HepG2 (cell line): ENCODE measurements around the gene CAPN9. TPM values are rescaled to one million over a fixed set of nuclear protein-coding genes. Genes with fewer than 3 reads are reported as not detected.

Source experiments
- ATAC-seq: fragments of 200-7000 bp; cut with Tn5 transposase; 3 replicates; pipeline ENCODE4 v1.9.1; 2020; ENCODE audit warnings: mild to moderate bottlenecking, moderate library complexity
- BruUV-seq: library from RNA; stranded (reverse); fragments of 400-500 nt; replicated peaks from 2 replicates; lab custom pipeline; 2021; lab: Mats Ljungman, UMichigan
- CTCF ChIA-PET: fragments of 300-600 bp; formaldehyde crosslinking; extraction: SDS; loops from one replicate; lab custom pipeline; 2021; ENCODE audit warnings: low total read pairs, inconsistent platforms, low intra/inter-chr PET ratio; lab: Yijun Ruan, JAX
- POLR2A ChIA-PET: fragments of 350-600 bp; sonication (Branson Sonifier 250); formaldehyde crosslinking; loops from one replicate; lab custom pipeline; 2020; ENCODE audit warnings: antibody characterized with exemption, inconsistent platforms; lab: Yijun Ruan, JAX
- DNase-seq: peaks from one replicate; pipeline ENCODE4 v3.0.0-alpha.2; 2015; ENCODE audit warnings: low spot score
- FAIRE-seq: peaks from 3 replicates; lab custom pipeline; 2011; peaks lifted over from hg19 to GRCh38; lab: Jason Lieb, UNC
- H2AFZ ChIP-seq: one replicate; pipeline ENCODE4 v1.6.1; 2011; ENCODE audit warnings: low read length, inconsistent platforms
- H3K27ac ChIP-seq: fragments of 300-600 bp; 3 replicates; pipeline ENCODE4 v1.8.0; 2011; ENCODE audit warnings: mixed run types, mild to moderate bottlenecking, mixed read lengths, low read length, inconsistent platforms; ENCODE audit not compliant: insufficient read depth; ENCODE audit errors: extremely low read length
- H3K27me3 ChIP-seq, 2 experiments: fragments of 200-600 bp in 1 of 2; 2 replicates in 1 of 2; 3 replicates in 1 of 2; pipeline versions ENCODE4 v1.6.0 to v1.8.0; 2011; ENCODE audit warnings: low read length in 2 of 2, mild to moderate bottlenecking in 2 of 2, moderate library complexity in 2 of 2, inconsistent platforms in 1 of 2; ENCODE audit not compliant: insufficient read depth in 2 of 2, control insufficient read depth in 1 of 2
- H3K36me3 ChIP-seq, 2 experiments: fragments of 200-600 bp in 1 of 2; replicated peaks in 1 of 2; 2 replicates in 1 of 2; 3 replicates in 1 of 2; pipeline versions ENCODE4 v1.5.1 to v1.8.0; 2011; ENCODE audit warnings: low read length in 2 of 2, inconsistent platforms in 1 of 2; ENCODE audit not compliant: insufficient read depth in 2 of 2, control insufficient read depth in 1 of 2
- H3K4me1 ChIP-seq: 2 replicates; pipeline ENCODE4 v1.5.1; 2012; ENCODE audit warnings: low read length, inconsistent platforms; ENCODE audit not compliant: insufficient read depth
- H3K4me2 ChIP-seq: 2 replicates; pipeline ENCODE4 v1.6.0; 2011; ENCODE audit warnings: low read depth, low read length, inconsistent platforms
- H3K4me3 ChIP-seq, 3 experiments: fragments of 200-600 bp in 1 of 3; sonication (generic), shearing (Covaris generic) in 1 of 3; replicated peaks in 1 of 3; 2 replicates each; pipeline ENCODE4 v1.5.1; 2011 to 2016; ENCODE audit warnings: low read length in 3 of 3, inconsistent platforms in 2 of 3, low read depth in 2 of 3, mild to moderate bottlenecking in 2 of 3, control low read depth in 1 of 3, mixed read lengths in 1 of 3; ENCODE audit not compliant: insufficient read depth in 1 of 3
- H3K79me2 ChIP-seq: one replicate; pipeline ENCODE4 v1.6.1; 2011; ENCODE audit warnings: low read length, inconsistent platforms; ENCODE audit not compliant: insufficient read depth
- H3K9ac ChIP-seq: 2 replicates; pipeline ENCODE4 v1.6.0; 2011; ENCODE audit warnings: mild to moderate bottlenecking, low read depth, low read length, inconsistent platforms; ENCODE audit not compliant: insufficient read depth
- H3K9me3 ChIP-seq: 2 replicates; pipeline ENCODE4 v1.5.1; 2012; ENCODE audit warnings: mild to moderate bottlenecking, low read length
- H4K20me1 ChIP-seq: 2 replicates; pipeline ENCODE4 v1.6.0; 2011; ENCODE audit warnings: inconsistent platforms, mild to moderate bottlenecking, low read length, moderate library complexity; ENCODE audit not compliant: insufficient read depth
- CBX5 ChIP-seq: sonication (generic); formaldehyde crosslinking; IDR thresholded peaks from 2 replicates; pipeline ENCODE4 v1.4.0; 2020; ENCODE audit warnings: missing genetic modification reagents, borderline replicate concordance
- GLI4 ChIP-seq: sonication (generic); formaldehyde crosslinking; IDR thresholded peaks from 2 replicates; pipeline ENCODE4 v1.5.1; 2020; ENCODE audit warnings: missing genetic modification reagents, mild to moderate bottlenecking, moderate library complexity, borderline replicate concordance
- HIC2 ChIP-seq: sonication (generic); formaldehyde crosslinking; IDR thresholded peaks from 2 replicates; pipeline ENCODE4 v1.9.0; 2022; ENCODE audit warnings: low read depth, missing genetic modification reagents
- HNF4A ChIP-seq: sonication (generic); formaldehyde crosslinking; IDR thresholded peaks from 2 replicates; pipeline ENCODE4 v1.4.0; 2020; ENCODE audit warnings: missing genetic modification reagents
- KAT7 ChIP-seq: IDR thresholded peaks from 2 replicates; pipeline ENCODE4 v1.6.1; 2018; ENCODE audit warnings: borderline replicate concordance, missing compliant biosample characterization
- MAFK ChIP-seq, 2 experiments: IDR thresholded peaks in 1 of 2; conservative IDR thresholded peaks in 1 of 2; 2 replicates each; pipeline ENCODE4 v1.6.1; 2011; ENCODE audit warnings: improper control_type of control experiment in 2 of 2, low read length in 2 of 2
- MED8 ChIP-seq: sonication (generic); formaldehyde crosslinking; IDR thresholded peaks from 2 replicates; pipeline ENCODE4 v1.8.1; 2023; ENCODE audit warnings: mild to moderate bottlenecking, missing genetic modification reagents; ENCODE audit not compliant: insufficient replicate concordance
- MEF2D ChIP-seq: sonication (generic); formaldehyde crosslinking; IDR thresholded peaks from 2 replicates; pipeline ENCODE4 v1.5.1; 2020; ENCODE audit warnings: mild to moderate bottlenecking, missing genetic modification reagents
- TBX2 ChIP-seq: sonication (generic); formaldehyde crosslinking; IDR thresholded peaks from 2 replicates; pipeline ENCODE4 v1.5.0; 2020; ENCODE audit warnings: missing genetic modification reagents, mild to moderate bottlenecking, borderline replicate concordance
- TCF7L2 ChIP-seq: IDR thresholded peaks from 2 replicates; pipeline ENCODE4 v1.6.1; 2011; ENCODE audit warnings: mild to moderate bottlenecking, low read depth, low read length, moderate library complexity
- TFAP4 ChIP-seq: sonication (generic); IDR thresholded peaks from 2 replicates; pipeline ENCODE4 v1.6.1; 2016; ENCODE audit warnings: low read depth, borderline replicate concordance
- THAP9 ChIP-seq: sonication (generic); formaldehyde crosslinking; IDR thresholded peaks from 2 replicates; pipeline ENCODE4; 2020; ENCODE audit warnings: missing genetic modification reagents, mild to moderate bottlenecking, borderline replicate concordance
- ZNF430 ChIP-seq: sonication (generic); formaldehyde crosslinking; IDR thresholded peaks from 2 replicates; pipeline ENCODE4 v1.9.0; 2021; ENCODE audit warnings: mild to moderate bottlenecking, missing genetic modification reagents
- ZNF547 ChIP-seq: sonication (generic); formaldehyde crosslinking; IDR thresholded peaks from 2 replicates; pipeline ENCODE4 v1.5.1; 2020; ENCODE audit warnings: mild to moderate bottlenecking, missing genetic modification reagents
- WGBS: methylation state at CpG from one replicate; pipeline ENCODE4 v1.1.6; 2017; ENCODE audit warnings: low lambda C conversion rate; 5-methylcytosine and 5-hydroxymethylcytosine counted together
- in situ Hi-C: cut with HindIII; loops from 2 replicates; pipeline ENCODE4 v1.10.0; 2017; ENCODE audit warnings: low pct_unique_long_range_greater_than_20kb; ENCODE audit not compliant: extremely low pct_ligation_motif_present
- intact Hi-C: fragments of 100-400 bp; cut with micrococcal nuclease; formaldehyde crosslinking; loops from one replicate; pipeline ENCODE4 v1.10.0; 2022; ENCODE audit not compliant: unreplicated experiment
- polyA plus RNA-seq, 8 experiments: library from polyadenylated mRNA; depleted of rRNA in 3 of 8; stranded (reverse) in 7 of 8; unstranded in 1 of 8; fragments of >200 nt; fragmentation: Illumina TruSeq in 4 of 8; extraction: Trizol in 4 of 8; gene quantifications; 2 replicates each; pipeline versions ENCODE4 v1.2.1 to v1.2.3, GENCODE V29; 2011 to 2016; ENCODE audit warnings: low read depth in 4 of 8, missing spikeins in 1 of 8, mixed read lengths in 1 of 8; ENCODE audit not compliant: insufficient read depth in 1 of 8
- total RNA-seq, 5 experiments: library from RNA; depleted of rRNA; stranded (reverse); fragments of >200 nt; fragmentation: Illumina TruSeq; extraction: Trizol; gene quantifications; 2 replicates each; pipeline ENCODE4 v1.2.3, GENCODE V29; 2016; ENCODE audit warnings: low read depth in 1 of 5

Gene CAPN9
- total and polyA plus RNA-seq, 2 of the 13 experiments (the other 11 are each of a cell fraction or from before 2014, with no cell fraction given): 0.04 to 0.31 TPM

- FAIRE-seq (no peak), ATAC-seq (no peak), DNase-seq (no peak)
- in situ Hi-C loops (no loop called here), intact Hi-C loops (no loop called here)
- H3K27ac ChIP-seq: no peak overlapping the region
- no peak overlapping the region for H3K9ac ChIP-seq
- no peak overlapping the region for H3K4me3 ChIP-seq
- H3K79me2 ChIP-seq: no peaks in the 10 kb centered on the region
- TF ChIP-seq TCF7L2 (no peak), HIC2 (CRISPR knock-in tag) (no peak), GLI4 (CRISPR knock-in tag) (no peak), MAFK (conservative IDR thresholded peaks at IDR 0.05 in 1 of 2, IDR thresholded peaks at IDR 0.05 in 1 of 2; ENCODE audit: low read length in 2 of 2) (no peak), TFAP4 (no peak), TBX2 (CRISPR knock-in tag) (no peak), THAP9 (no peak), CBX5 (CRISPR knock-in tag) (no peak), ZNF430 (CRISPR knock-in tag) (no peak), HNF4A (CRISPR knock-in tag) (no peak), MEF2D (no peak), KAT7 (CRISPR knock-in tag) (no peak), MED8 (CRISPR knock-in tag) (no peak), ZNF547 (no peak)
- H3K4me1 ChIP-seq: no peaks in the 10 kb centered on the region
- H4K20me1 ChIP-seq: no peaks in the 10 kb centered on the region
- no TSS peak for BruUV-seq
- ChIA-PET POLR2A (no interaction called here), CTCF (no interaction called here)
- H3K4me2 ChIP-seq: no peak overlapping the region
- peaks cover 6 to 18% of the 10 kb centered on the region in 2 experiments for H3K36me3 ChIP-seq
- H3K27me3 ChIP-seq: no peaks in the 10 kb centered on the region
- H3K9me3 ChIP-seq: peaks cover 7% of the 10 kb centered on the region; the same call in 1 of the 2 replicates
- 96% methylated on average over 14 of the region's 14 CpGs for WGBS
- no peak overlapping the region for H2AFZ ChIP-seq
Measured at GRCh38 chr1:230849451-230850224, 102.5 kb downstream of the CAPN9 start.
